Activated CD4-positive, alpha-beta T cell treated with anti-CD3 and anti-CD28 coated beads for 4 hours (primary cell): ENCODE measurements around the gene CFAP97D1.

Experiments used
- DNase-seq, 2 donors: peaks; one replicate each; pipeline ENCODE4 v3.0.0-alpha.2; 2020

The CFAP97D1 gene

DNA sequence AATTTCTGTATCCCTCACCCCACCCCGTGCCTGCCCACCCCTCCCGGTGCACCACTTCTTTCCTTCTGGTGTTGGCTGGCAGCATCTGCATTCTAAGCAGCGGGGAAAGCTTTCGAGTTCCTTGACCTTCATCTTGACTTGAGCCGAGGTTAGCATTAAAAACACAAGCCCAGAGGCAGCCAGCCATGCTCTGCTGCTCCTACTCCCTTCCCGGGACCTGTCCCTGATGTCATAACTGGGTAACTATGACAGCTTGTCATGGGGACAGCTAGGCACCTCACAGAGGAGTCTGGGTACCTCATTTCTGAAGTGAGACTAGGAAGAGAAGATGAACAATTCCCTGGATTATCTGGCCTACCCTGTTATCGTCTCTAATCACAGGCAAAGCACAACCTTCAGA lies at the start of gene CFAP97D1:
Gene CFAP97D1, plus strand, starts transcription at position 301 of the 400 bp plus-strand sequence. Its CDS starts 28 bp downstream, at position 329.
- no peak for DNase-seq

GRCh38 chr17:43732958-43733357 lies 47.3 kb upstream of the CFAP97D1 start:
- DNase-seq, result no peak

DNA sequence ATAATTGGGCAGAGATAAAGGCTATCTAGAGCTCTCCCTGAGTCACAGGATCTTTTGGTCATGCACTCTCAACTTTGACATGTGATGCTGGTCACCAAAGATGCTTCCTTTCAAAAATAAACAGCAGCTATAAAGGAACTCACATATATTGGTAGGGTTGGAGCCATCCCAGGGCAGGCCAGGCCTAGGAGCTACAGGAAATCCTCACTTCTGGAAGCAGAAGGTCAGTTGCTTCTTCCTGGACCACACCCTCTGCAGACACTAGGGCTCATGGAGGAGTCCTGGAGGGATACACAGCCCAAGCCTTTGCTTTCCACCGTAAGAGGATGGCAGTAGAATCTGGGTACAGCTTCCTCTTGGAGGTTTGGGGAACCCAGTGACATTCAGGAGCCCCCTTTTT lies 46.3 kb upstream of the CFAP97D1 start:
- DNase-seq, result no peak

DNA sequence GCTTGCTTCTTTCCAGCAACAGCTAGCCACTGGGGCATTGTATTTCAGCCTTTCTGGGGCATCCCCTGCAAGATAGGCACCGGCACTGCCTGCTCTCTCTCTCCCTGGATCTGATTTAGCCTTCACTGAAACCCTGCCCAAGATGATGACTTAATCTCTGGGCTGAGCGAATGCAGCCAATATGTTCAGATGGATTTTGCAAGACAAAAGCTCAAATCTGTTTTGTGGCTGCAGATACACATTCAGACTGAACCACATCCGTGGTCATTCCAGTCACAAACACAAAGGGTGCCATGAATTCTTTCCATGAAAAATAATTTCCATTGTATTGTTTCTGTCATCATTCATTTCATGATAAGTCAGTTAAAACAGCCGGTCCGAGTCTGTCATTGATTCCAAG lies 45.9 kb upstream of the CFAP97D1 start:
- no peak for DNase-seq

GRCh38 chr17:43736389-43736788 lies 43.8 kb upstream of the CFAP97D1 start:
- DNase-seq, result no peak

- no peak for DNase-seq
Observed at GRCh38 chr17:43737722-43738121, 42.5 kb upstream of the CFAP97D1 start.

- DNase-seq, result no peak
Observed at GRCh38 chr17:43740541-43740940, 39.7 kb upstream of the CFAP97D1 start.

GRCh38 chr17:43741636-43742035 lies 38.6 kb upstream of the CFAP97D1 start:
- no peak for DNase-seq

DNA sequence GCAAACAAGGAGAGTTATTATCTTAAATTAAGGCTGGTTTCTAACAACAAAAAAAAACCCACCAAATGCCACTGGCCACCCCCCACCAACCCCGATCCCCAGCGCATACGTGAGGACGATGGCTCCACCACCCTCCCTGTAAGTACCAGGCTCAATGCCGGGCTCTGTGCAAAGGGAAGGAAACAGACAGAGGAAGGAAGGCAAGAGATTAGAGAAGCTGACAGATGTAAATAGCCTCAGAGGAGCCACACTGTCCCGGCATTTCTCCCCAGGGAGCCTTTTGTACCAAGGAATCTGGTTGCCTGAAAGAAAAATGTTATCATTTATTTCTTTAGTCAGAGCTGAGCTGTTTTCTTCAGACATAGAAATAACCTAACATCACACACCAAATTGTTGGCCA lies 34.7 kb upstream of the CFAP97D1 start:
- no peak for DNase-seq

DNA sequence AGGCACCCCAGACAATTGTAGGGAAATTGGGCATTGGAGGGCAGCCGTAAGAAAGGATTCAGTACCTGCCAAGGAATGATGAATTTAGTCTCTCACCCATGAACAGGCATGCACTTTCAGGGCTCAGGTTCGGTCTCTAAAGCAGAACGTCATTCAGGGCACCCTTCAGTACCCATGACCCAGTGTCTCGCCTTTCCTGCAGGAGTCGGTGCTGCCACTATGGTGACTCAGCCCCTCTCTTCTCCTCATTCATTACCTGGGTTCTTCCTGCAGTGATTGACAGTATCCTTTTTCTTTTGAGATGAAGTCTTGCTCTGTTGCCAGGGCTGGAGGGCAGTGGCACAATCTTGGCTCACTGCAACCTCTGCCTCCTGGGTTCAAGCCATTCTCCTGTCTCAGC lies 30.1 kb upstream of the CFAP97D1 start:
- no peak for DNase-seq

GRCh38 chr17:43753493-43754129 lies 26.6 kb upstream of the CFAP97D1 start:
- no peak for DNase-seq

DNA sequence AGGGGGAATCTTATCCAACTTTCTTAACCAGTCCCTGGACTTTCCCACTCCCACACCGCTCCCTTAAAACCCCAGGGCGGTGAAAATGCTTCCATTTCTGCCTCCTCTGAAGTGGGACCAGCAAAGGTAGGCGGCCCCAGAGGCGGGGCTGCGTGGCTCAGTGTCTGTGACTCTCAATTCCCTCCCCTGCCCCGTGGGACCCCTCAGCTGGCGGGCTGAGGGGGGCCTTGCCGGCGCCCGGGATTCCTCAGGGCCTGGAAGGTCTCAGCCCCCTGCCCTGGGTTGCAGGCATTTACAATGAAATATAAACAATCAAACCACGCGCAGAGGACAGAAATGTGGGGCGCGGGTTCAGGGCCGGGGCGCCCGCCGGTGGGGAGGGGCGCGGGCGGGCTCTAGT lies 25.3 kb upstream of the CFAP97D1 start:
- no peak for DNase-seq

GRCh38 chr17:43755389-43755875 lies 24.8 kb upstream of the CFAP97D1 start:
- DNase-seq, result no peak

DNA sequence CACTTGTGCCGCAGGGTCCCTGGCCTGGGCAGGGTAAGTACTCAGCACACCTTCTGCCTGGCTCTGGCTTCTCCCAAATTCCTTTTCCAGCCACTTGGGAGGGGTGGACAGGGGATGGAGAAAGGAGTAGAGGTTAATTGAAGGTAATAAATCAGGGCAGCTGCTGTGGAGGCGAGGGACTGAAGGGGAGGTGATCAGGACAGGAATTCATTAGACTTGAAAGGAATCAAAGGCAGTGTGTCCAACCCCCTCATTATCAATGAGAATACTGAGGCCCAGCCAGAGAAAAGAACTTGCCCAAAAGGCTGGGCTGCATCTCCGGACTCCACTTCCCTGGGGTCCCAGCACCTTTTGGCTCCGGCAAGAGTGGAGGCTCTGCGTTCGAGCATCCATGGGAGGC lies 24.0 kb upstream of the CFAP97D1 start:
- no peak for DNase-seq

- DNase-seq, result no peak
Observed at GRCh38 chr17:43757171-43757660, 23.0 kb upstream of the CFAP97D1 start.

DNA sequence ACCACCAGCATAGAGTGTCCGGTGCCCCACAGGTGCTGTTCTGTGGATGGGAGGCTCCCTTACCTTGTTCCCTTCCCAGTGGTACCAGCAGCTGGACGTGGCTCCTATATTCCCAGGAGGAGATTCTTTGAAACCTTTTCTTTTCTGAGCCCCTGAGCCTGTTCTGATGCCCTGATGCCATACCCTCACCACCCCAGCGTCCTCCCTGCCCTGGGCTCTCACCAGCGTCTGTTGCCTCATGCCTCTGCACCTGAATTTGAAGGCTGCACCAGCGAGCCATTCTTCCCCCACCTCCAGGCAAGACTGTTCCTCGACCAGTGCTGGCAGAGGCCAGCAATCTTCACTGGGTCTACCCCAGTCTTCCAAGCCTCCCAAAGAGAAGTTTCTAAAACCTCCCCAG lies 22.1 kb upstream of the CFAP97D1 start:
- no peak for DNase-seq

- DNase-seq, result no peak
Observed at GRCh38 chr17:43758497-43759174, 21.6 kb upstream of the CFAP97D1 start, which contains the start of gene SOST. SOST (minus strand) TSS chr17:43758791; CDS start chr17:43758741, 50 bp downstream.

- no peak for DNase-seq
Observed at GRCh38 chr17:43759836-43760235, 20.4 kb upstream of the CFAP97D1 start.

- peak; percentile 86 to 93 for DNase-seq
Observed at GRCh38 chr17:43760254-43760852, 19.9 kb upstream of the CFAP97D1 start.

DNA sequence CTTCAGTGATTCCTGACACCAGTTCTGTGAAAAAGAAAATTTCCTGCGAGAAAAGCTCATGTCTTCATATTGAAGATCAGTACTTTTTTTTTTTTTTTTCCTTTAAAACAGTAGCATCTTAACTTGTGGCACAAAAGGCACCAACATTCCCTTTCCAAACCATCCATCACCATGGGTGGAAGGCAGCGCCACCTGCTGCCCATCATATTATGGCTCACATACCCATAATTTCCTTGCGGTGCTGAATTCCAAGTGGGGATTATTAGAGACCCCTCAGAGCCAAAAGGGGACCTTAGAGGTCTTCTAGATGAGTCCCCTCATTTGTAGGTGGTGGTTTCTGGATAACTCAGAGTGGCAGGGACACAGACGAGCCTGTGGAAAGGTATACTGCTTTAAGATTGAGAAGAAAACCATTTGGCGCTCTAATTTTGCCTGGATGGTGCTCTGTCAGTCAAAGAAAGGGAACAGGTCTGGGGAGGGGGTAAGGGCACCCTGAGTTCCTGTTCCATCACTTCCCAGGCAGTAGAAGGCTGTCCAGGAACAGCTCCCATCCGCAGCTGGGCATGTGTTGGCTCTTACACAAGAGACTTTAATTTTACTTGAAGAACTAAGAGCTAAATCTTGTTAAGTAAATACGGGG lies 13.7 kb upstream of the CFAP97D1 start:
- peak; percentile 43 to 61 for DNase-seq

DNA sequence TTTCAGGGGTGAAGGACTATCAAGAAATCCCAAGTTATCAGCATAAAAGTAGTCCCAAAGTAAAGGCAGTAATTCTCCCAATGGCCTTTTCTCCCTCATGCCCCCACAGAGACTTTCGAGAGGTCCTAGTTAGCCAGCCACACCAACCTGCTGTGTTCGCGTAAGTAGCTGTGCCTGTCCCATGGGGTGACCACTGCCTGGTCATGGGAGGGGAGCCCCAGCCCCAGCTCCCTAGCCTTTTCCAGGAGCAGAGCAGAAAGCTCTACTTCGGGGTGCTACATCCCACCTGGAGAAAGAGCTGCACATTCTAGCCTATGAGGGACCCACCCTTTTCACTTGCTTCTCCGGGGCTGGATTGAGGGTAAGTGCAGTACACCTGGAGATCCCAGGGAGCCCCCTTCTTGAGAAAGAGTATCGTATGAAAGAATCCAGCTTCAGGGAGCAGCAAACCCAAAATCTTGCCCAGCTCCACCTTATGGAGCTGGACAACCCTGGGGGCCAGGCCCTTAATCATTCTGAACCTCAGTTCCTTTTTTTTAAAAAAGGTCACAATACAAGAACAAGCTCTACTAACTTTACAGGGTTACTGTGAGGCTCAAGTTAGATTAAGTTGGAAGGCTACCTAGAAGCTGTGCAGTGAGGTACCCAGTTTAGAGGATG lies 13.1 kb upstream of the CFAP97D1 start:
- DNase-seq, result no peak

DNA sequence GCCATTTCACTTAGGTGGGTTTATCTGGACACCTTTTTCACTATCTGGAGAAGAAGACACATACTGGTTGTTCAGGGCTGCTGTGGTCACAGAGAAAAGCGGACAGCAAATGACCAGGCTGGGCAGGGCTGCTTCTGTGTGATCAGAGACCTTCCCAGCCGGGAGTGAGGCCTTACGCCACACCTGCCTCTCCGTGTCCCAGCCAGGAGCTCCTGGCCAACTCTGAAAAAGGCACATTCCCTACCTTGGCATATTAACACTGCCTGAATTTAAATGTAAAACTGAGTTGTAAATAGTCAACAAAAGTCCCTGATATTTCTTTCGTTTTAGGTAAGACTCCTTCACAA lies 12.5 kb upstream of the CFAP97D1 start:
- no peak for DNase-seq

- DNase-seq, result no peak
Observed at GRCh38 chr17:43768382-43768781, 11.9 kb upstream of the CFAP97D1 start.
